ENCODE measurements around the gene TRAK2.

The TRAK2 gene

GRCh38 chr2:201348758-201349157, 102.5 kb downstream of the TRAK2 start:
- no peak for FAIRE-seq
- no peak for DNase-seq (ENCODE audit: insufficient read length)
- TF ChIP-seq POLR2AphosphoS5 (IDR thresholded peaks at IDR 0.05; ENCODE audit: low read depth, low read length), result no peak
- TF ChIP-seq TAF1 (IDR thresholded peaks at IDR 0.05; ENCODE audit: borderline replicate concordance, low read depth, low read length), result no peak
- TF ChIP-seq POLR2A (IDR thresholded peaks at IDR 0.05; ENCODE audit: low read depth, low read length), result no peak

GRCh38 chr2:201347138-201347537, 104.1 kb downstream of the TRAK2 start:
- DNase-seq (ENCODE audit: insufficient read length), result no peak

GRCh38 chr2:201345625-201346213, 105.5 kb downstream of the TRAK2 start:
- FAIRE-seq (peak; percentile 9), DNase-seq (ENCODE audit: insufficient read length) (no peak)
- TF ChIP-seq POLR2A (IDR thresholded peaks at IDR 0.05; ENCODE audit: low read depth, low read length) (no peak), TAF1 (IDR thresholded peaks at IDR 0.05; ENCODE audit: borderline replicate concordance, low read depth, low read length) (no peak), POLR2AphosphoS5 (IDR thresholded peaks at IDR 0.05; ENCODE audit: low read depth, low read length) (no peak)

More at GRCh38 chr2:201347138-201347537, 104.1 kb downstream of the TRAK2 start:
- FAIRE-seq, result no peak
- TF ChIP-seq POLR2AphosphoS5 (IDR thresholded peaks at IDR 0.05; ENCODE audit: low read depth, low read length), result no peak
- no peak for TF ChIP-seq TAF1 (IDR thresholded peaks at IDR 0.05; ENCODE audit: borderline replicate concordance, low read depth, low read length)
- no peak for TF ChIP-seq POLR2A (IDR thresholded peaks at IDR 0.05; ENCODE audit: low read depth, low read length)

GRCh38 chr2:201344663-201345366, 106.4 kb downstream of the TRAK2 start:
- FAIRE-seq, result no peak
- DNase-seq (ENCODE audit: insufficient read length), result no peak
- TF ChIP-seq TAF1 (IDR thresholded peaks at IDR 0.05; ENCODE audit: borderline replicate concordance, low read depth, low read length) (no peak), POLR2AphosphoS5 (IDR thresholded peaks at IDR 0.05; ENCODE audit: low read depth, low read length) (no peak), POLR2A (IDR thresholded peaks at IDR 0.05; ENCODE audit: low read depth, low read length) (no peak)

GRCh38 chr2:201343559-201343958, 107.7 kb downstream of the TRAK2 start:
- TF ChIP-seq POLR2AphosphoS5 (IDR thresholded peaks at IDR 0.05; ENCODE audit: low read depth, low read length) (no peak), POLR2A (IDR thresholded peaks at IDR 0.05; ENCODE audit: low read depth, low read length) (no peak), TAF1 (IDR thresholded peaks at IDR 0.05; ENCODE audit: borderline replicate concordance, low read depth, low read length) (no peak)
- FAIRE-seq (no peak), DNase-seq (ENCODE audit: insufficient read length) (no peak)

- FAIRE-seq, result no peak
- no peak for DNase-seq (ENCODE audit: insufficient read length)
- TF ChIP-seq POLR2A (IDR thresholded peaks at IDR 0.05; ENCODE audit: low read depth, low read length) (no peak), POLR2AphosphoS5 (IDR thresholded peaks at IDR 0.05; ENCODE audit: low read depth, low read length) (no peak), TAF1 (IDR thresholded peaks at IDR 0.05; ENCODE audit: borderline replicate concordance, low read depth, low read length) (no peak)
Measured at GRCh38 chr2:201342923-201343322, 108.3 kb downstream of the TRAK2 start.

- no peak for DNase-seq (ENCODE audit: insufficient read length)
- FAIRE-seq, result no peak
- no peak for TF ChIP-seq TAF1 (IDR thresholded peaks at IDR 0.05; ENCODE audit: borderline replicate concordance, low read depth, low read length)
- no peak for TF ChIP-seq POLR2AphosphoS5 (IDR thresholded peaks at IDR 0.05; ENCODE audit: low read depth, low read length)
- no peak for TF ChIP-seq POLR2A (IDR thresholded peaks at IDR 0.05; ENCODE audit: low read depth, low read length)
Measured at GRCh38 chr2:201329409-201329808, 121.8 kb downstream of the TRAK2 start.

GRCh38 chr2:201327678-201328077, 123.6 kb downstream of the TRAK2 start:
- no peak for TF ChIP-seq POLR2A (IDR thresholded peaks at IDR 0.05; ENCODE audit: low read depth, low read length)
- TF ChIP-seq POLR2AphosphoS5 (IDR thresholded peaks at IDR 0.05; ENCODE audit: low read depth, low read length), result no peak
- TF ChIP-seq TAF1 (IDR thresholded peaks at IDR 0.05; ENCODE audit: borderline replicate concordance, low read depth, low read length), result no peak
- FAIRE-seq (no peak), DNase-seq (ENCODE audit: insufficient read length) (no peak)

Data from GM12892 (cell line).